ENCODE results near the gene NRDC.

Gene NRDC

DNA sequence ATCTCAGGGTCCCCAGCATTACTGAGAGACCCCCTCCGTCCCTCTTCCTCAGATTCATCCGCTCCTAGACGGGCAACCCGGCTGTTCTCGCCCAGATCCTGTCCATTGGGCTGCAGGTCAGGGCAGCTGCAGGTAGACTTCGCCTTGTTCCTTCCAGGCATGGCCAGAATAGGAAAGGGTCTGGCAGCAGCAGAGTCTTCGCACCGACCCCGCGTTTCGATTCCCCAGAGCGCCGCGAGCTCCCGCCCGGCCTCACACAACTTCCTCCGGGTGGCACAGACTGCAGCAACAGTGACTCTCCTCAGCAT, 265 bp downstream of the NRDC start:
- peak overlapping the region; percentile 14 for H3K4me2 ChIP-seq (ENCODE audit: low read length, poor library complexity, severe bottlenecking)
- peak overlapping the region; percentile 86 for H2BK120ac ChIP-seq (ENCODE audit: low read depth, low read length)
- H3K9ac ChIP-seq (ENCODE audit: low read length): peak overlapping the region; percentile 99
- H2AFZ ChIP-seq (ENCODE audit: low read depth, low read length): peak overlapping the region; percentile 83
- peak overlapping the region; percentile 95 for H2BK15ac ChIP-seq (ENCODE audit: low read depth, poor library complexity, severe bottlenecking)
- peak overlapping the region; percentile 97 for H4K8ac ChIP-seq (ENCODE audit: low read length)
- peak overlapping the region; percentile 98 for H3K27ac ChIP-seq (ENCODE audit: low read length, poor library complexity, severe bottlenecking)
- peak overlapping the region; percentile 90 to 98 for H3K4me3 ChIP-seq (ENCODE audit: insufficient read depth in 1 of 2, low read depth in 1 of 2, low read length in 2 of 2)
- peak overlapping the region; percentile 80 for H2BK5ac ChIP-seq (ENCODE audit: low read depth, low read length, poor library complexity, severe bottlenecking)
- H2AK5ac ChIP-seq (ENCODE audit: low read length, severe bottlenecking): peak overlapping the region; percentile 20
- H3K36me3 ChIP-seq (ENCODE audit: control insufficient read depth in 1 of 2, insufficient read depth in 2 of 2, low read depth in 1 of 2, low read length in 2 of 2): peaks cover 3 to 4% of the 10 kb centered on the region in 2 experiments
- H3K18ac ChIP-seq (ENCODE audit: low read depth in 1 of 2, low read length in 2 of 2): peak overlapping the region; percentile 96 to 99
- H4K91ac ChIP-seq (ENCODE audit: low read length): peak overlapping the region; percentile 91
- peaks cover 2% of the 10 kb centered on the region for H3K79me1 ChIP-seq (replicated peaks; ENCODE audit: low read length, poor library complexity, severe bottlenecking)
- H2BK12ac ChIP-seq (ENCODE audit: low read length in 2 of 2): peak overlapping the region; percentile 4 to 82
- H3K4me1 ChIP-seq (ENCODE audit: control insufficient read depth, insufficient read depth, low read depth, low read length): peaks cover 8% of the 10 kb centered on the region
- H3K27me3 ChIP-seq (ENCODE audit: control insufficient read depth in 1 of 2, insufficient read depth in 1 of 2, low read length in 2 of 2): no peaks in the 10 kb centered on the region
- 0% methylated on average over 17 of the region's 17 CpGs for WGBS
- peak overlapping the region; percentile 88 to 96 for H3K4ac ChIP-seq (ENCODE audit: low read depth in 1 of 2, low read length in 2 of 2)
- no peak for DNase-seq
- H3K9me3 ChIP-seq (ENCODE audit: control insufficient read depth, low read length): no peaks in the 10 kb centered on the region
- peak overlapping the region; percentile 47 to 91 for H3K23ac ChIP-seq (ENCODE audit: low read length in 2 of 2)
- peak overlapping the region; percentile 87 to 91 for H3K14ac ChIP-seq (ENCODE audit: low read length in 2 of 2)

DNA sequence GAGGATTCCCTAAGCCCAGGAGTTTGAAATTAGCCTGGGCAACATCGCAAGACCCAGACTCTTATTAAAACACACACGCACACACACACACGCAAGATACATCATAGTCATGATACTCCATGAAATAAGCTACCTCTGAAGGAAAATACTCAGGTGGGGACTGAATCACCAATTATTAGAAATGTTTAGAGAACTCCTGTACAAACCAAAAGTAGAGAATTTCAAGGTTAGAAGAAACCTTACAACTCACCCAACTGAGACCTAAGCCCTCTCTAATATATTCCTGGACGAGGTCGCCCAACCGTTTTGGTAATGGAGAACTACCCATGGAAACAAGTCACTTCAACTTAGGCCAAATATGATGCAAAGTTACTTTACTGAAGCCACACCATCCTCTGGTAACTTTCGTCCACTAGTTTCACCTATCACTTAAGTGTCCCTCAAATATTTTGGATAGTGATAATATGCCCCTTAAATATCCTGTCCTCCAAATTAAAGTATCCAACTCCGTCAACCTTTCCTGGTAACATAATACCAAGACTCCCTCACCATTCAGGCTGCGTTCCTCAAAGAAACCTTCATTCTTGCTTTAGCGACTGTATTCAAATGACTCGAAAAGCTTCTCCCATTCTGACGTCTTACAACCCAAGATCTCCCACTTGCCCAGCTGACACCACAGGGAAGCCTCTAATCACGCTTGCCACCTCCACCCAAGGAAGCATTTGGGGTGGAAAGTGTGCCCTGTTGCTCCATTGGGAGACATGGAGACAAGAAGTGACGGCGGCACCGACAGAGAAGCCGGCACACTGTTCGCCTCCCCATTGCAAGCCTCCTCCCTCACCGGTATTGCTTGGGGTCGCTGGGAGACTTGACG, 856 bp downstream of the NRDC start:
- Histone ChIP-seq H4K91ac (ENCODE audit: low read length) (peak overlapping the region; percentile 91), H3K9me3 (ENCODE audit: control insufficient read depth, low read length) (no peaks in the 10 kb centered on the region), H3K36me3 (ENCODE audit: control insufficient read depth in 1 of 2, insufficient read depth in 2 of 2, low read depth in 1 of 2, low read length in 2 of 2) (peaks cover 3 to 7% of the 10 kb centered on the region in 2 experiments), H3K4me3 (ENCODE audit: insufficient read depth in 1 of 2, low read depth in 1 of 2, low read length in 2 of 2) (peak overlapping the region; percentile 90 to 98), H3K14ac (ENCODE audit: low read length in 2 of 2) (peak overlapping the region in 1 of 2 experiments; percentile 91), H3K4ac (ENCODE audit: low read depth in 1 of 2, low read length in 2 of 2) (peak overlapping the region; percentile 88 to 96), H3K18ac (ENCODE audit: low read depth in 1 of 2, low read length in 2 of 2) (peak overlapping the region; percentile 96 to 99), H3K23ac (ENCODE audit: low read length in 2 of 2) (peak overlapping the region; percentile 47 to 91), H2BK5ac (ENCODE audit: low read depth, low read length, poor library complexity, severe bottlenecking) (peak overlapping the region; percentile 80), H3K79me1 (replicated peaks; ENCODE audit: low read length, poor library complexity, severe bottlenecking) (peaks cover 2% of the 10 kb centered on the region), H3K4me1 (ENCODE audit: control insufficient read depth, insufficient read depth, low read depth, low read length) (peaks cover 8% of the 10 kb centered on the region), H4K8ac (ENCODE audit: low read length) (peak overlapping the region; percentile 97), H3K27ac (ENCODE audit: low read length, poor library complexity, severe bottlenecking) (peak overlapping the region; percentile 98), H2BK15ac (ENCODE audit: low read depth, poor library complexity, severe bottlenecking) (no peak overlapping the region), H2BK120ac (ENCODE audit: low read depth, low read length) (peak overlapping the region; percentile 86), H3K9ac (ENCODE audit: low read length) (peak overlapping the region; percentile 99), H2AK5ac (ENCODE audit: low read length, severe bottlenecking) (no peak overlapping the region), H3K4me2 (ENCODE audit: low read length, poor library complexity, severe bottlenecking) (peak overlapping the region; percentile 14), H3K27me3 (ENCODE audit: control insufficient read depth in 1 of 2, insufficient read depth in 1 of 2, low read length in 2 of 2) (no peaks in the 10 kb centered on the region), H2AFZ (ENCODE audit: low read depth, low read length) (peak overlapping the region; percentile 83), H2BK12ac (ENCODE audit: low read length in 2 of 2) (peak overlapping the region; percentile 4 to 82)
- peak; percentile 72 for DNase-seq
- WGBS: 13% methylated on average over 21 of the region's 21 CpGs

DNA sequence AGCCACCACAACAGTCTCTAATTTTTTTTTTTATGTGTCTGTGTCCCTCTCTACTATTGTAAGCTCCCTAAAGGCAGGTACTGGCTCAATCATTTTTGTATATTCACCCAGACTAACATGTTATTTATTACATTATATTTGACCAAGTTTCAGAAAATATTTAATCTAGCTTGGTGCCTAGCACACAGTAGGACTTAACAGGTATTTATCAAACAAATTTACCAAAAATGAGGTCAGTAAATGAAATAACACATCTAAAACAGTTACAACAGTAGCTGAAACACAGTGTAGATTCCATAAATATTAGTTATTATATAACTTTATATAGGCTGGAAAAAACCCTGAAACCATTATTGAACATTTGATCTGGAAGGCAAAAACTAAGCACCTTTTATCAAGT, 2.7 kb downstream of the NRDC start:
- Histone ChIP-seq H3K14ac (ENCODE audit: low read length in 2 of 2) (no peak overlapping the region), H3K36me3 (ENCODE audit: control insufficient read depth in 1 of 2, insufficient read depth in 2 of 2, low read depth in 1 of 2, low read length in 2 of 2) (peaks cover 3 to 8% of the 10 kb centered on the region in 2 experiments), H3K27me3 (ENCODE audit: control insufficient read depth in 1 of 2, insufficient read depth in 1 of 2, low read length in 2 of 2) (no peaks in the 10 kb centered on the region), H3K27ac (ENCODE audit: low read length, poor library complexity, severe bottlenecking) (no peak overlapping the region), H3K4me2 (ENCODE audit: low read length, poor library complexity, severe bottlenecking) (no peak overlapping the region), H2BK5ac (ENCODE audit: low read depth, low read length, poor library complexity, severe bottlenecking) (no peak overlapping the region), H3K9me3 (ENCODE audit: control insufficient read depth, low read length) (no peaks in the 10 kb centered on the region), H2AK5ac (ENCODE audit: low read length, severe bottlenecking) (no peak overlapping the region), H2BK12ac (ENCODE audit: low read length in 2 of 2) (no peak overlapping the region), H3K18ac (ENCODE audit: low read depth in 1 of 2, low read length in 2 of 2) (no peak overlapping the region), H4K8ac (ENCODE audit: low read length) (no peak overlapping the region), H3K4ac (ENCODE audit: low read depth in 1 of 2, low read length in 2 of 2) (no peak overlapping the region), H3K79me1 (replicated peaks; ENCODE audit: low read length, poor library complexity, severe bottlenecking) (peaks cover 4% of the 10 kb centered on the region), H3K23ac (ENCODE audit: low read length in 2 of 2) (no peak overlapping the region), H2AFZ (ENCODE audit: low read depth, low read length) (no peak overlapping the region), H2BK15ac (ENCODE audit: low read depth, poor library complexity, severe bottlenecking) (no peak overlapping the region), H4K91ac (ENCODE audit: low read length) (no peak overlapping the region), H2BK120ac (ENCODE audit: low read depth, low read length) (no peak overlapping the region), H3K4me3 (ENCODE audit: insufficient read depth in 1 of 2, low read depth in 1 of 2, low read length in 2 of 2) (peak overlapping the region in 1 of 2 experiments; percentile 98), H3K9ac (ENCODE audit: low read length) (peak overlapping the region; percentile 30), H3K4me1 (ENCODE audit: control insufficient read depth, insufficient read depth, low read depth, low read length) (peaks cover 10% of the 10 kb centered on the region)
- DNase-seq: no peak

DNA sequence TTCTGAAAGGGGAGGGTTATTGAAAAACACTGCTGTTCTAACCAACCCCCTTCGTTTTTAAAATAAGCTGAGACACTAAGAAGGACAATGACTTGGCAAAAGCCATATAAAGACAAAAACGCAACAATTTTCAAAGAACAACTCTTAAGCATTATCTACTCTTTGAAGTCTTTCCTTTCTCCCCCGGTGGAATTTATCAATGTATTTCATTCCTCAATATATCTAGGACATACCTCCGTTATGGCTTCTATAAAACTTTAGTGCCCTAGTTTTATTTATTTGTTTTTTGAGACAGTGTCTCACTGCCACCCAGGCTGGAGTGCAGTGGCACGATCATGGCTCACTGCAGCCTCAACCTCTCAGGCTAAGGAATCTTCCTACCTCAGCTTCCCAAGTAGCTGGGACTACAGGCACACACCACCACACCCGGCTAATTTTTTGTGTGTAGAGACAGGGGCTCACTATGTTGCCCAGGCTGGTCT, 3.2 kb downstream of the NRDC start:
- no peak overlapping the region for H2AK5ac ChIP-seq (ENCODE audit: low read length, severe bottlenecking)
- WGBS: 92% methylated on average over 5 of the region's 6 CpGs
- no peak overlapping the region for H2BK120ac ChIP-seq (ENCODE audit: low read depth, low read length)
- H3K27ac ChIP-seq (ENCODE audit: low read length, poor library complexity, severe bottlenecking): no peak overlapping the region
- H2BK15ac ChIP-seq (ENCODE audit: low read depth, poor library complexity, severe bottlenecking): no peak overlapping the region
- DNase-seq: no peak
- H3K14ac ChIP-seq (ENCODE audit: low read length in 2 of 2): no peak overlapping the region
- peaks cover 4% of the 10 kb centered on the region for H3K79me1 ChIP-seq (replicated peaks; ENCODE audit: low read length, poor library complexity, severe bottlenecking)
- no peak overlapping the region for H2BK5ac ChIP-seq (ENCODE audit: low read depth, low read length, poor library complexity, severe bottlenecking)
- H3K23ac ChIP-seq (ENCODE audit: low read length in 2 of 2): no peak overlapping the region
- H3K9ac ChIP-seq (ENCODE audit: low read length): peak overlapping the region; percentile 30
- no peak overlapping the region for H3K18ac ChIP-seq (ENCODE audit: low read depth in 1 of 2, low read length in 2 of 2)
- H3K36me3 ChIP-seq (ENCODE audit: control insufficient read depth in 1 of 2, insufficient read depth in 2 of 2, low read depth in 1 of 2, low read length in 2 of 2): peaks cover 3 to 8% of the 10 kb centered on the region in 2 experiments
- no peak overlapping the region for H3K4me2 ChIP-seq (ENCODE audit: low read length, poor library complexity, severe bottlenecking)
- no peak overlapping the region for H2BK12ac ChIP-seq (ENCODE audit: low read length in 2 of 2)
- no peak overlapping the region for H3K4ac ChIP-seq (ENCODE audit: low read depth in 1 of 2, low read length in 2 of 2)
- no peak overlapping the region for H4K8ac ChIP-seq (ENCODE audit: low read length)
- no peaks in the 10 kb centered on the region for H3K9me3 ChIP-seq (ENCODE audit: control insufficient read depth, low read length)
- peaks cover 10% of the 10 kb centered on the region for H3K4me1 ChIP-seq (ENCODE audit: control insufficient read depth, insufficient read depth, low read depth, low read length)
- H4K91ac ChIP-seq (ENCODE audit: low read length): no peak overlapping the region
- no peak overlapping the region for H2AFZ ChIP-seq (ENCODE audit: low read depth, low read length)
- no peaks in the 10 kb centered on the region for H3K27me3 ChIP-seq (ENCODE audit: control insufficient read depth in 1 of 2, insufficient read depth in 1 of 2, low read length in 2 of 2)
- peak overlapping the region in 1 of 2 experiments; percentile 98 for H3K4me3 ChIP-seq (ENCODE audit: insufficient read depth in 1 of 2, low read depth in 1 of 2, low read length in 2 of 2)

All from mesenchymal stem cell (in vitro differentiated cells and primary cell).